PFSK-1 (cell line): ENCODE data around the gene TBC1D9.

Experiments
- FOXP2 ChIP-seq: optimal IDR thresholded peaks from 2 replicates; pipeline ENCODE3; 2011; ENCODE audit warnings: borderline replicate concordance, control low read depth, inconsistent platforms; ENCODE audit not compliant: insufficient read depth; ENCODE audit errors: extremely low read length, extremely low read depth
- POLR2AphosphoS5 ChIP-seq: IDR thresholded peaks from 2 replicates; pipeline ENCODE4 v1.6.1; 2012; ENCODE audit warnings: low read depth, mild to moderate bottlenecking, control low read depth, low read length, moderate library complexity
- SIN3A ChIP-seq: IDR thresholded peaks from 2 replicates; pipeline ENCODE4 v1.6.1; 2012; ENCODE audit warnings: mild to moderate bottlenecking, low read length, moderate library complexity, borderline replicate concordance; ENCODE audit not compliant: insufficient read depth
- TAF1 ChIP-seq: IDR thresholded peaks from 2 replicates; pipeline ENCODE4 v1.6.1; 2012; ENCODE audit warnings: low read length, control low read depth, borderline replicate concordance; ENCODE audit not compliant: insufficient read depth
- TF ChIP-seq, protein P1 (sequence below), 2 experiments: IDR thresholded peaks; 2 replicates each; pipeline versions ENCODE4 v1.6.1 to v1.8.0; 2011 to 2012; ENCODE audit warnings: low read depth in 2 of 2, low read length in 2 of 2, control low read depth in 1 of 2, inconsistent platforms in 1 of 2, mild to moderate bottlenecking in 1 of 2, moderate library complexity in 1 of 2; ENCODE audit not compliant: insufficient read depth in 1 of 2

Gene TBC1D9

GRCh38 chr4:140704964-140705363, 51.2 kb downstream of the TBC1D9 start:
- TF ChIP-seq POLR2AphosphoS5, result no peak

DNA sequence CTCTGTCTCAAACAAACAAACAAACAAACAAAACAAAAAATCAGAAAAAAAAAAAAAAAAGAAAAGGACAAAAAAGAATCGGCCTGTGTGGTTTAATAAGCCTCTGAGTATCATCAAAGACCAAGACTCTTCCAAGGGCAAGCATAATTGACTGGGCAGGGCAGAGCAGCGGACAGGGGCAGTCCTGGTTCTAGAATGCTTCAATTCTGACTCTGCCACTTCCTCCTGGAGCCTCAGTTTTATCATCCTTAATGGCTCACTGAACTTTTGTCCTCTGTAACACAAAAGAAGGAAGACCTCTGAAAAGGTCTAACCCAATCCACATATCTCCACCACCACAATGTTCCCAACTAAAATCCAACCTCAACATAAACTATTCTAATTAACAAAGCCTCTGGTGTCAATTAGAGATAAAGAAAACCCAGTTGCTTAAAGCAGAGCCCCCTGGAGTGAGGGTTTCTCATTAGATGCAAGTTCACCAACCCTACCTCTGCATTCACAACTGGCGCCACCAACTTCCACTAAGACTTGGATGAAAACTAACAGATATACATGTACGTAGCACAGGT, 51.7 kb downstream of the TBC1D9 start:
- TF ChIP-seq TAF1, result no peak
- TF ChIP-seq FOXP2, result no peak
- TF ChIP-seq, protein P1, sequence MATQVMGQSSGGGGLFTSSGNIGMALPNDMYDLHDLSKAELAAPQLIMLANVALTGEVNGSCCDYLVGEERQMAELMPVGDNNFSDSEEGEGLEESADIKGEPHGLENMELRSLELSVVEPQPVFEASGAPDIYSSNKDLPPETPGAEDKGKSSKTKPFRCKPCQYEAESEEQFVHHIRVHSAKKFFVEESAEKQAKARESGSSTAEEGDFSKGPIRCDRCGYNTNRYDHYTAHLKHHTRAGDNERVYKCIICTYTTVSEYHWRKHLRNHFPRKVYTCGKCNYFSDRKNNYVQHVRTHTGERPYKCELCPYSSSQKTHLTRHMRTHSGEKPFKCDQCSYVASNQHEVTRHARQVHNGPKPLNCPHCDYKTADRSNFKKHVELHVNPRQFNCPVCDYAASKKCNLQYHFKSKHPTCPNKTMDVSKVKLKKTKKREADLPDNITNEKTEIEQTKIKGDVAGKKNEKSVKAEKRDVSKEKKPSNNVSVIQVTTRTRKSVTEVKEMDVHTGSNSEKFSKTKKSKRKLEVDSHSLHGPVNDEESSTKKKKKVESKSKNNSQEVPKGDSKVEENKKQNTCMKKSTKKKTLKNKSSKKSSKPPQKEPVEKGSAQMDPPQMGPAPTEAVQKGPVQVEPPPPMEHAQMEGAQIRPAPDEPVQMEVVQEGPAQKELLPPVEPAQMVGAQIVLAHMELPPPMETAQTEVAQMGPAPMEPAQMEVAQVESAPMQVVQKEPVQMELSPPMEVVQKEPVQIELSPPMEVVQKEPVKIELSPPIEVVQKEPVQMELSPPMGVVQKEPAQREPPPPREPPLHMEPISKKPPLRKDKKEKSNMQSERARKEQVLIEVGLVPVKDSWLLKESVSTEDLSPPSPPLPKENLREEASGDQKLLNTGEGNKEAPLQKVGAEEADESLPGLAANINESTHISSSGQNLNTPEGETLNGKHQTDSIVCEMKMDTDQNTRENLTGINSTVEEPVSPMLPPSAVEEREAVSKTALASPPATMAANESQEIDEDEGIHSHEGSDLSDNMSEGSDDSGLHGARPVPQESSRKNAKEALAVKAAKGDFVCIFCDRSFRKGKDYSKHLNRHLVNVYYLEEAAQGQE (IDR thresholded peaks at IDR 0.05; ENCODE audit: insufficient read depth in 1 of 2, low read depth in 2 of 2, low read length in 2 of 2), result no peak
- no peak for TF ChIP-seq SIN3A
- no peak for TF ChIP-seq POLR2AphosphoS5

DNA sequence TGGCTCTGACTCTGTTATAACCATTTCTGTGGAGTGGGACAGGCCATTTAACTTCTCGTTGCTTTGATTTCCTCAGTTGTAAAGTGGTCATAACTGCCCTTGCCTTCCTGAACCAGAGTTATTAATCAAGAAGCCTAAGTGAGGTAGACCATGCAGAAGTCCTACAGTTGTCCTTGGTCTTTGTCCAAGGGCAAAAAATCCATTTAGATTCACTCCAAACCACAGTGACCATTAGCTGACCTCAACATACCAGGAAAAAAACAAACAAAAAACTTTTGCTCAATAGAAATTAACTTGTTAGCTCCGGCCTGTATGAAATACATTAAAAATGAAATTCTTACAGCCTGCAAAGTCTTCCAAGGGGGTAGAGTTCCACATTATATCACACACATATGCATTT, 52.7 kb downstream of the TBC1D9 start:
- TF ChIP-seq POLR2AphosphoS5, result no peak
- TF ChIP-seq FOXP2, result no peak
- TF ChIP-seq SIN3A, result no peak
- TF ChIP-seq, protein P1 (IDR thresholded peaks at IDR 0.05; ENCODE audit: insufficient read depth in 1 of 2, low read depth in 2 of 2, low read length in 2 of 2), result no peak
- TF ChIP-seq TAF1, result no peak

GRCh38 chr4:140702096-140702757, 54.0 kb downstream of the TBC1D9 start:
- TF ChIP-seq POLR2AphosphoS5, result no peak

GRCh38 chr4:140701071-140701470, 55.1 kb downstream of the TBC1D9 start:
- no peak for TF ChIP-seq FOXP2

DNA sequence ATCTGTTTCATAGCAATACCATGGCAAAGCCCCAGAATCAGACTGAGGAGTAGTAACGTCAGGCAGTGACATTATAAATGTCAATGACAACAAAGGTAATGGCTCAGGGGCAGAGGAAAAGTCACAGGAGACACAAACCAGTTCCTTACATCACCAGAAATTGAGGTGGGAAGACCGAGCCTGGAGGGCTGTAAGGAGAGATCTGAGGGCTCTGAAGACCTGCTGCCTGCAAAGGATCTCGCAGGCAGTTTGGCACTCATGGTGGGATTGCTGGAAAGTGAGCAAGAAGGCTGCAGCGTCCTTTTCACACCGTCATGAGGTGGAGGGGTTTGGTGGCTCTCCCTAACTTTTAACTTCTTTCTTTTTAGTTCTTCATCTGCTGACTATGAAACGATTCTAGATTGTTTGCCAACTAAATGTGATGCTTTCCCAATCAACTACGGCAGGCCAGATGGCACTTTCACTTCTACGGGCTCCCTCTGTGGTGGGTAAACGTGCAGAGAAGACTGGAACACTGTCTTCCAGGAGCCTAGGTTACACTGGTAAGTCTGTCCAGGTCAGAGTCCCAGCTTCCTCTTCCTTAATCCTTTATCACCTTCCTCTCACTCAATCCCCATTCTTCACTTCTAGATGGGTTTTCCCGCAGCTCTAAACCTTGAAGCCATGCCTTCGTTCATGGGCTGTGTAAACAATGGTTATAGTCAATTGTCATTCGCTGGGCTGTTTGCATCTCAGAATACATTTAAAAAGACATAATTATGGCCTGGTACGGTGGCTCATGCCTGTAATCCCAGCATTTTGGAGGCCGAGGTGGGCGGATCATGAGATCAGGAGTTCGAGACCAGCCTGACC, 58.2 kb downstream of the TBC1D9 start:
- no peak for TF ChIP-seq TAF1
- no peak for TF ChIP-seq POLR2AphosphoS5
- TF ChIP-seq FOXP2, result no peak
- no peak for TF ChIP-seq SIN3A
- TF ChIP-seq, protein P1 (IDR thresholded peaks at IDR 0.05; ENCODE audit: insufficient read depth in 1 of 2, low read depth in 2 of 2, low read length in 2 of 2), result no peak

GRCh38 chr4:140695483-140695882, 60.7 kb downstream of the TBC1D9 start:
- TF ChIP-seq SIN3A (no peak), TAF1 (no peak), POLR2AphosphoS5 (no peak), FOXP2 (no peak)
- TF ChIP-seq, protein P1 (IDR thresholded peaks at IDR 0.05; ENCODE audit: insufficient read depth in 1 of 2, low read depth in 2 of 2, low read length in 2 of 2), result no peak
